Parathyroid adenoma (tissue), 2 donors: Measurements from ENCODE around the gene SRP14.

Source experiments
- H2AFZ ChIP-seq: fragments of 300-600 bp; sonication (generic); one replicate; pipeline ENCODE4 v1.7.0; 2017; ENCODE audit warnings: antibody characterized with exemption, mild to moderate bottlenecking
- H3K27ac ChIP-seq: fragments of 300-600 bp; sonication (generic); one replicate; pipeline ENCODE4 v1.7.0; 2017
- H3K27me3 ChIP-seq: fragments of 300-600 bp; sonication (generic); one replicate; pipeline ENCODE4 v1.7.0; 2017; ENCODE audit warnings: low read length; ENCODE audit not compliant: control insufficient read depth, insufficient read depth
- H3K36me3 ChIP-seq: fragments of 300-600 bp; sonication (generic); one replicate; pipeline ENCODE4 v1.7.0; 2017; ENCODE audit warnings: low read length; ENCODE audit not compliant: control insufficient read depth, insufficient read depth
- H3K4me1 ChIP-seq: fragments of 300-600 bp; sonication (generic); one replicate; pipeline ENCODE4 v1.7.0; 2017; ENCODE audit warnings: control low read depth
- H3K4me2 ChIP-seq: fragments of 300-600 bp; sonication (generic); one replicate; pipeline ENCODE4 v1.7.0; 2017; ENCODE audit warnings: low read length
- H3K4me3 ChIP-seq: fragments of 300-600 bp; sonication (generic); one replicate; pipeline ENCODE4 v1.7.0; 2017; ENCODE audit warnings: low read depth, low read length
- H3K79me2 ChIP-seq: fragments of 300-600 bp; sonication (generic); one replicate; pipeline ENCODE4 v1.7.0; 2017; ENCODE audit warnings: control low read depth
- H3K9ac ChIP-seq: fragments of 300-600 bp; sonication (generic); one replicate; pipeline ENCODE4 v1.7.0; 2017; ENCODE audit warnings: mild to moderate bottlenecking
- H3K9me3 ChIP-seq: fragments of 300-600 bp; sonication (generic); one replicate; pipeline ENCODE4 v1.7.0; 2017; ENCODE audit warnings: low read length; ENCODE audit not compliant: control insufficient read depth
- CTCF ChIP-seq: fragments of 300-600 bp; sonication (generic); IDR thresholded peaks from one replicate; pipeline ENCODE4 v1.7.0; 2017; ENCODE audit warnings: antibody characterized with exemption, mild to moderate bottlenecking
- donor health status: primary hyperparathyroidism.

The SRP14 gene

GRCh38 chr15:40011303-40011702, 27.7 kb downstream of the SRP14 start:
- Histone ChIP-seq H3K4me3 (no peak overlapping the region), H2AFZ (no peak overlapping the region), H3K27me3 (no peaks in the 10 kb centered on the region), H3K36me3 (no peaks in the 10 kb centered on the region), H3K9ac (no peak overlapping the region), H3K4me2 (no peak overlapping the region), H3K4me1 (no peaks in the 10 kb centered on the region), H3K9me3 (no peaks in the 10 kb centered on the region), H3K79me2 (no peaks in the 10 kb centered on the region), H3K27ac (no peak overlapping the region)
- TF ChIP-seq CTCF, result no peak

- H3K4me1 ChIP-seq, result no peaks in the 10 kb centered on the region
- no peak overlapping the region for H3K27ac ChIP-seq
These were observed 28.3 kb downstream of the SRP14 start for GRCh38 chr15:40010686-40011085.

GRCh38 chr15:40008061-40008765, 30.8 kb downstream of the SRP14 start:
- Histone ChIP-seq H3K27ac (no peak overlapping the region), H3K4me2 (no peak overlapping the region), H3K36me3 (no peaks in the 10 kb centered on the region), H3K79me2 (no peaks in the 10 kb centered on the region), H3K27me3 (no peaks in the 10 kb centered on the region), H3K4me1 (no peaks in the 10 kb centered on the region), H3K9ac (no peak overlapping the region), H2AFZ (no peak overlapping the region), H3K4me3 (no peak overlapping the region), H3K9me3 (no peaks in the 10 kb centered on the region)
- TF ChIP-seq CTCF, result no peak

More at GRCh38 chr15:40010686-40011085, 28.3 kb downstream of the SRP14 start:
- Histone ChIP-seq H3K36me3 (no peaks in the 10 kb centered on the region), H3K4me3 (no peak overlapping the region), H2AFZ (no peak overlapping the region), H3K79me2 (no peaks in the 10 kb centered on the region), H3K27me3 (no peaks in the 10 kb centered on the region), H3K9me3 (no peaks in the 10 kb centered on the region), H3K4me2 (no peak overlapping the region), H3K9ac (no peak overlapping the region)
- TF ChIP-seq CTCF, result no peak

GRCh38 chr15:40006646-40007045, 32.3 kb downstream of the SRP14 start:
- Histone ChIP-seq H3K36me3 (no peaks in the 10 kb centered on the region), H3K4me3 (no peak overlapping the region), H3K4me2 (no peak overlapping the region), H3K79me2 (no peaks in the 10 kb centered on the region), H3K9me3 (no peaks in the 10 kb centered on the region), H3K9ac (no peak overlapping the region), H2AFZ (no peak overlapping the region), H3K27ac (no peak overlapping the region), H3K4me1 (no peaks in the 10 kb centered on the region), H3K27me3 (no peaks in the 10 kb centered on the region)
- TF ChIP-seq CTCF, result no peak

GRCh38 chr15:40006003-40006402, 33.0 kb downstream of the SRP14 start:
- H3K9ac ChIP-seq, result no peak overlapping the region
- H2AFZ ChIP-seq, result no peak overlapping the region
- H3K36me3 ChIP-seq, result no peaks in the 10 kb centered on the region
- H3K9me3 ChIP-seq, result no peaks in the 10 kb centered on the region
- no peaks in the 10 kb centered on the region for H3K79me2 ChIP-seq
- TF ChIP-seq CTCF, result no peak
- H3K4me1 ChIP-seq, result no peaks in the 10 kb centered on the region
- no peak overlapping the region for H3K4me3 ChIP-seq
- H3K27me3 ChIP-seq, result no peaks in the 10 kb centered on the region
- no peak overlapping the region for H3K4me2 ChIP-seq
- no peak overlapping the region for H3K27ac ChIP-seq
